DMS153 treated with DMSO at 0.1 percent for 48 hours (cell line): Measurements from ENCODE around the gene NTN5.

Source experiments
- DNase-seq: peaks from one replicate; lab custom pipeline; 2025; ENCODE audit not compliant: unreplicated experiment; lab: John Stamatoyannopoulos, UW

NTN5 gene

GRCh38 chr19:48631225-48631624 is 41.6 kb downstream of the NTN5 start:
- DNase-seq: no peak

GRCh38 chr19:48630296-48631063 is 42.3 kb downstream of the NTN5 start:
- no peak for DNase-seq

- DNase-seq: peak; percentile 86
Measured at GRCh38 chr19:48629599-48630295, 43.1 kb downstream of the NTN5 start.

GRCh38 chr19:48629297-48629598 is 43.6 kb downstream of the NTN5 start:
- no peak for DNase-seq

GRCh38 chr19:48628486-48629296 is 44.1 kb downstream of the NTN5 start:
- no peak for DNase-seq

- DNase-seq: no peak
Measured at GRCh38 chr19:48627865-48628314, 44.9 kb downstream of the NTN5 start.

- DNase-seq: no peak
Measured at GRCh38 chr19:48627201-48627864, 45.5 kb downstream of the NTN5 start.

GRCh38 chr19:48625891-48626327 is 46.9 kb downstream of the NTN5 start:
- no peak for DNase-seq

GRCh38 chr19:48624791-48625723 is 47.8 kb downstream of the NTN5 start:
- DNase-seq: no peak

- DNase-seq: peak; percentile 97
Measured at GRCh38 chr19:48624067-48624594, 48.7 kb downstream of the NTN5 start.

- no peak for DNase-seq
Measured at GRCh38 chr19:48623556-48624066, 49.2 kb downstream of the NTN5 start.

- no peak for DNase-seq
Measured at GRCh38 chr19:48619692-48620585, 52.9 kb downstream of the NTN5 start.

- DNase-seq: peak; percentile 98
Measured at GRCh38 chr19:48618916-48619691, 53.7 kb downstream of the NTN5 start, which contains the start of the genes RPL18 and SPHK2. Gene RPL18, minus strand, starts transcription at chr19:48619178. Its CDS starts 35 bp downstream, at chr19:48619143. Gene SPHK2, plus strand, starts transcription at chr19:48619506. Its CDS starts 1,009 bp downstream, at chr19:48620515.

- no peak for DNase-seq
Measured at GRCh38 chr19:48618278-48618915, 54.4 kb downstream of the NTN5 start.

- no peak for DNase-seq
Measured at GRCh38 chr19:48617146-48617937, 55.5 kb downstream of the NTN5 start.

- DNase-seq: no peak
Measured at GRCh38 chr19:48616491-48617056, 56.2 kb downstream of the NTN5 start.
